HT-29 (cell line): Measurements from ENCODE around the gene HSPA1L. TPM values are rescaled to one million over a fixed set of nuclear protein-coding genes. Genes with fewer than 3 reads are reported as not detected.
"Not testable (repeated sequence)": the region's sequence is repeated elsewhere in the genome, so short reads cannot be mapped to it uniquely, and the experiment has no call there.

Experiments
- DNase-seq: peaks from one replicate; pipeline ENCODE4 v3.0.0-alpha.2; 2015; ENCODE audit warnings: low spot score
- total RNA-seq: library from RNA; depleted of rRNA; stranded (reverse); fragments of >200 nt; shearing (Covaris generic); gene quantifications from 2 replicates; pipeline ENCODE4 v1.2.3, GENCODE V29; 2014

Gene HSPA1L
- total RNA-seq, 1 experiment from 2014 or later: 0.64 TPM

DNA sequence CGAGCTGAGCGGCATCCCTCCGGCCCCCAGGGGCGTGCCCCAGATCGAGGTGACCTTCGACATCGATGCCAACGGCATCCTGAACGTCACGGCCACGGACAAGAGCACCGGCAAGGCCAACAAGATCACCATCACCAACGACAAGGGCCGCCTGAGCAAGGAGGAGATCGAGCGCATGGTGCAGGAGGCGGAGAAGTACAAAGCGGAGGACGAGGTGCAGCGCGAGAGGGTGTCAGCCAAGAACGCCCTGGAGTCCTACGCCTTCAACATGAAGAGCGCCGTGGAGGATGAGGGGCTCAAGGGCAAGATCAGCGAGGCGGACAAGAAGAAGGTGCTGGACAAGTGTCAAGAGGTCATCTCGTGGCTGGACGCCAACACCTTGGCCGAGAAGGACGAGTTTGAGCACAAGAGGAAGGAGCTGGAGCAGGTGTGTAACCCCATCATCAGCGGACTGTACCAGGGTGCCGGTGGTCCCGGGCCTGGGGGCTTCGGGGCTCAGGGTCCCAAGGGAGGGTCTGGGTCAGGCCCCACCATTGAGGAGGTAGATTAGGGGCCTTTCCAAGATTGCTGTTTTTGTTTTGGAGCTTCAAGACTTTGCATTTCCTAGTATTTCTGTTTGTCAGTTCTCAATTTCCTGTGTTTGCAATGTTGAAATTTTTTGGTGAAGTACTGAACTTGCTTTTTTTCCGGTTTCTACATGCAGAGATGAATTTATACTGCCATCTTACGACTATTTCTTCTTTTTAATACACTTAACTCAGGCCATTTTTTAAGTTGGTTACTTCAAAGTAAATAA is 2.2 kb upstream of the HSPA1L start:
- DNase-seq: not testable (repeated sequence)

DNA sequence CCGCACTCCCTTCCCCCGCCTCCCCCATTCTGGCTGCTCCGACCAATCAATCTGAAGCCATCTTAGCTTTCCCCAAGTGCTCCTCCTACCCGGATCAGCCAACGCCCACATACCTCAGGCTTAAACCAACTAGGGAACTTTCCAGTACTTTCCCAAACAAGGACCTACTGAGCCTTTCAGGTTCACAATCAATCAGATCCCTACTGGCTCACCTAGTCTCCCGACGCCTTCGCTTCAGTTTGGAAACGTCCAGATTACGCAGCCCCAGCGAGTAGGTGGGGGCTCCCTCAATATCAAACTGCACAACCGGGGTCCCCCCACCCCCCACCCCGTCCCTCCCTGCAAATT is 432 bp downstream of the HSPA1L start:
- DNase-seq: peak; percentile 96

GRCh38 chr6:31813465-31813849 is 1.6 kb downstream of the HSPA1L start:
- no peak for DNase-seq

DNA sequence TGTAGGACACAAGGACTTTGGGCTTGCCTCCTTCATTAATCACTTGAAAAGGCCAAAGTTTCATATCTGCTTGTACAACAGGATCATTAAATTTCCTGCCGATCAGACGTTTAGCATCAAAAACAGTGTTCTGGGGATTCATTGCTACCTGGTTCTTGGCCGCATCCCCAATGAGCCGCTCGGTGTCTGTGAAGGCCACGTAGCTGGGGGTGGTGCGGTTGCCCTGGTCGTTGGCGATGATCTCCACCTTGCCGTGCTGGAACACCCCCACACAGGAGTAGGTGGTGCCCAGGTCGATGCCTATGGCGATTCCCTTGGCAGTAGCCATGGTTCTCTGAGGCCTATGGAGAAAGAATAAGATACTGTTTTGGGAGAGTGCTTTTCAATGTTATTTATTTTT is 3.4 kb downstream of the HSPA1L start:
- DNase-seq: no peak

DNA sequence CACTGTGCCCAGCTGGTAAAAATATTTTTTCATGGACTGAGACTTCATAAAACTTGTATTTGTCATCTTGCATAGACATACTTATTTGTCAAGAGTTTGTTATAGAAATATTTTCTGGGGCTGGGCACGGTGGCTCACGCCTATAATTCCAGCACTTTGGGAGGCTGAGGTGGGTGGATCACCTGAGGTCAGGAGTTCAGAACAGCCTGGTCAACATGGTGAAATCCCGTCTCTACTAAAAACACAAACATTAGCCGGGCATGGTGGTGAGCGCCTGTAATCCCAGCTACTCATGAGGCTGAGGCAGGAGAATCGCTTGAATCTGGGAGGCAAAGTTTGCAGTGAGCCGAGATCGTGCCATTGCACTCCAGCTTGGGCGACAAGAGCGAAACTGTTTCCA is 6.5 kb downstream of the HSPA1L start:
- not testable (repeated sequence) for DNase-seq

DNA sequence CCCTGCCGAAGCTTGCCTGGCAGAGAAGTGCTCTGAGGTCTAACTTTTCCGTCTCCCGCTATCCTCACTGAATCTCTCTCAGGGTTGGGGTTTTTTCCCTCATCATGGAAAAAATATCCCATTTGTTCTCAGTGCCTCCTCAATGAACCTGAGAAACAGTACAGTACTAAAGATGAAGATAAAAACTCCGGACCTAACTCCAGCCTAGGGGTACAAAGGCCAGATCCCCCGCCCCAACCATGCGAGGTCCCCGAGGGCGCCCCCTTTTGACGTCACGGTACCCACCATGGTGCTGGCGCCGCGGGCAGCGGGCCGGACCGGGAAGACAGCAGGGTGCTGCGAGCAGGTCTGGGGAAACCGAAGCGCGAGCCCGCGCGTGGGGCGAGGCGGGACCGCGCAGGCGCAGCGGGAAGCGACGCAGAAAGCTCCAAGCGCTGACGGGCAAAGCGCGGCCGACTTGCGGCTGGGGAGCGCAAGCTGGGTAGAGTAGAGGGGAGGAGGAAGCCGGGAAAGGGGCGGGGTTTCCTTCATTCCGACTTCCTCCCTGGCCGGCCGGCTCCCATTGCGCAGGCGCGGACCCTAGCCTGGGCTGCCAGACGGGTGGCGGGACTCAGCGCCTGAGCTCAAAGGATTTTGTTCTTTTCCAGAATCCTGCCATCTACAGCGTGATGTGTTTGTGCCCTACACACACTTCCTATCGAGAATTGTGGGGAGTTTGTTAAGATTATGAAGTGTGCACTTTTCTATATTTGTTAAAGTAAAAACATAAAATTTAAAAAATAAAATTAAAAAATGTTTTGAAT is 8.4 kb downstream of the HSPA1L start, which contains the start of gene LSM2:
Gene LSM2 (minus strand): TSS at position 497 of the 803 bp plus-strand sequence. CDS start 209 bp downstream, at position 288.
- peak; percentile 99 for DNase-seq

DNA sequence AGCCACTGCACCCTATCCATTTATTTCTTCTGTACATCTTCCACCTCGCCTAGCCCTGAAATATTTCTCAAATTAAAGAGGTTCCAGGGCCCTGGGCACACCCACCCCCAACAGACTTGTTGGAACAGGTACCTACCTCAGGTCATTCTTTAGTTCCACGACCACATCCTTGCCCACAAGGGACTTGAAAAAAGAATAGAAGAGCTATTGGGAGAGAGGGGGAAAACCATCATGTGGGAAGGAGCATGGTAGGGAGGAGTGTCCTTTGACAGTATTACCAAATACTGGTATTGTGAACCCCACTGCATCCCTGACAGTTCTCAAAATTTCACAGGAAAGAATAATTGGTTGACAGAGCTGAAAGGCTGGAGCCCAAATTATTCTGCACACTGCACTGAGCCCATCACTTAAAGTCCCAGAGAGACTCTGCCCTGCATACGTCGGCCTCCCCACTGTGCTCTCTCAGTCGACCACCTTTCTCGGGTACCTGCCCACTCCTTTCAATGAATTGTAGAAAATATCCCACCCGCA is 9.1 kb downstream of the HSPA1L start:
- DNase-seq: no peak

GRCh38 chr6:31801031-31801927 is 13.8 kb downstream of the HSPA1L start:
- not testable (repeated sequence) for DNase-seq

DNA sequence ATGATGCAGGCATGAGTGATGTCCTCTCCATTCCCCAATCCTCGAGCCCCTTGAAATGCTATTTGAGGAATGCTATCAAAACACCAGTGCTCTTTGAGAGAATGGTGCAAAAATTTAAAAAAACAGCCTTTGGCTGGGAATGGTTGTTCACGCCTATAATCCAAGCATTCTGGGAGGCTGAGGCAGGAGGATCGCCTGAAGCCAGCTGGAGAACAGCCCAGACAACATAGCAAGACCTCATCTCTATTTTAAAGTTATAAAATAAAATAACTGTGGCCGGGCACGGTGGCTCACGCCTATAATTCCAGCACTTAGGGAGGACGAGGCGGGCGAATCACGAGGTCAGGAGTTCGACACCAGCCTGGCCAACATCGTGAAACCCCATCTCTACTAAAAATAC is 15.3 kb downstream of the HSPA1L start:
- no peak for DNase-seq

- no peak for DNase-seq
These were observed 17.5 kb downstream of the HSPA1L start for GRCh38 chr6:31797588-31797987.

DNA sequence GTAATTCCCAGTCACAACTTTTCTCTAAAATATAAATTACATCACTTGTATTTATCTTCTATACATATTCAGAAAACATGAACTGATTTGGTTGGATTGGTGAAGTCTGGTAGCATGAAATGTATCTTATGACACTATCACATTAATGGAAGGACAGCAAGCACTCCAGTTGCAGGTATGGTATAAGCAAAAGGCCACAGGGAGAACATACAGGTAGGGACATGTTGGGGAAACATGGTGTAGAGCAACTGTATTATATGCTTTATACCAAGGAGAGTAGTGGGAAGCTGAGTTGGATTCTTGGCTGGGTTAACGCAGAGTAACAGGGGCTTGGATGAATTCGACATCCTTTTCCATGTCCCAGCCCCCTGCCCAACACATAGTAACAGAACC is 18.1 kb downstream of the HSPA1L start:
- no peak for DNase-seq

DNA sequence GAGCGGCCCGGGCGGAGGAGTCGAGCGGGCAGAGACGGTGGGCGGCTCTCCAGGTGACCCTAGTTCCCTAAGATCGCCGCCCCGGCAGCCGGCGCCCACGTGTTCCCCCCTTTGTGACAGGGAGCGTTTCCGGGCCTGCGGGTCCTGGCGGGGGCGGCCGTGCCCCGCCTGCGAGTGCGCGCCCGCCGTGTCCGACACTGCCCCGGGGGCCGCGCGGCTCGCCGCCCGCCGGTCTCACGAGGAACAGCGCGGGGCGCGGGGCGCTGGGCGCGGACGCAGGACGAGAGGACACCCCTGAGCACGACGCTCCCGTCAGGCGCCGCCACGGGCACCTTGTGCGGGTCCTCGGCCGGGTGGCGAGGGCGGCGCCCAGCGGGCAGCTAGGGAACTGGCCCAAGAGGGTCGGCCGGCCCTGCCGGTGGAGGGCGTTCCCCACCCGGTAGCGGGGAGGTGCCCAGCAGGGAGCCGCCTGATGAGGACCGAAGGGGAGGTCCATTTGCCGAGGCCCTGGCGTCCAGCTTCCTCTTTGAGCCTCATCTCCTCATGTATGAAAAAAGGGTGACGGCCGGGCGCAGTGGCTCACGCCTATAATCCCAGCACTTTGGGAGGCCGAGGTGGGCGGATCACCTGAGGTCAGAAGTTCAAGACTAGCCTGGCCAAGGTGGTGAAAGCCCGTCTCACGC is 19.3 kb downstream of the HSPA1L start, which contains the start of gene VARS1:
Gene VARS1 (minus strand): TSS at position 137 of the 683 bp plus-strand sequence. CDS start 535 bp downstream, outside the sequence.
- peak; percentile 92 for DNase-seq

DNA sequence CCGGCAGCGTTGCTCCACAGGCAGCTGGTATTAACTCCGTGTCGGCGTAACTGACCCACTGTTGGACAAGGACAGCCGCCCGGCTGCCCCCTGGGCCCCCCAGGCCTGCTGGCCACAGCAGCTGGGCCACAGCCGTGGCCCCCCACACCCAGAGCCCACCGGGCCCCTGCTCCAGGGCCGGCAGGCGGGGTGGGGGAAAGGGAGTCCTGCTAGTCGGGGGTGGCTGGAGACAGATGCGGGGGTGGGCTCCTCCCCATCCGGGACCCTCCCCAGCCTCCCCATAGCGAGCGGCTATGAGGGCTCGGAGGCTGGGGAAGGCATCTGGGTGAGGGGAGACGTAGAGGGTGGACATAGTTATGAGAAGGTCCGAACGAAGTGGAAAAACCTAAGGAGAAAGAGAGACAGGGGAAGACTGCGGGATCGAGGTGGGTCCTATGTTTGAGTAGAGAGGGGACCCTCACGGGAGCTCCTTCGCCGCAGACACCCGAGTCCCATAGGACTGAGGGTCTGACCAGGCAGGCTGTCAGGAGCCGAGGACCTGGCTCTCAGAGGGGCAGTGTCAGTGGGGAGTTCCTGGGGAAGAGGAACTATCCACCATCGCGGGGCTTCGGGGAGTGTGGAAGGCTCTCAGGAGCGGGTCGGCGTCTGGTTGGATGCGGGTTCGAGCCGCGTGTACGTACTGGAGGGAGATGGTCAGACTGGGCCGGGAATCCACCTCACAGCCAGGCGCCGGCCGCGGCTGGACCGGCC is 20.0 kb downstream of the HSPA1L start:
- peak; percentile 70 for DNase-seq

GRCh38 chr6:31794294-31794865 is 20.7 kb downstream of the HSPA1L start:
- peak; percentile 59 for DNase-seq

- DNase-seq: not testable (repeated sequence)
These were observed 21.2 kb downstream of the HSPA1L start for GRCh38 chr6:31793927-31794245.

GRCh38 chr6:31792761-31793171 is 22.3 kb downstream of the HSPA1L start:
- DNase-seq: peak; percentile 89

GRCh38 chr6:31792090-31792374 is 23.1 kb downstream of the HSPA1L start:
- DNase-seq: no peak

GRCh38 chr6:31791324-31792089 is 23.6 kb downstream of the HSPA1L start:
- DNase-seq: peak; percentile 67

- no peak for DNase-seq
These were observed 29.6 kb downstream of the HSPA1L start for GRCh38 chr6:31785475-31785874.
